ENCODE measurements around the gene CD99L2.
A peak's percentile ranks its signal among the peaks of the same experiment; 100 is the strongest.

Gene CD99L2

DNA sequence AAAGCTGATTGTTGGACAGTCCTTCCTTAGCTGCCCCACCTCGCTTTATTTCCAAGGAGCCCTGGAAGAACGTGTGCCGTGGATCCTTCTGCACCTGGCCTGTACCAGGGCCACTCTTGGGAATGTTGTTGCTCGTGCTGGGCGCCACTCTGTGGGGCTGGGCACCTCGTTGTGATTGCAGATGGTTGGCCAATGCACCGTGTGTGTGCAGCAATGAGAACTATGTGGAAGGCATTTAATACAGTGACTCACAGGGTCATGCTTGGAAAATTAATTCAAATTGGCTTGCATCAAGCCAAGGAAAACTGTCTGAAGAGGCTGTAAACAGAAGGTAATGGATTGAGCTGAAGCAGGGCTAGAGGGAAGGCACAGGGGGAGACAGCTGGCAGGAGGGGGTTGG is 37.0 kb upstream of the CD99L2 start:
- H3K4me3 ChIP-seq (ENCODE audit: low read depth, low read length), result no peak overlapping the region
- TF ChIP-seq, protein P1, sequence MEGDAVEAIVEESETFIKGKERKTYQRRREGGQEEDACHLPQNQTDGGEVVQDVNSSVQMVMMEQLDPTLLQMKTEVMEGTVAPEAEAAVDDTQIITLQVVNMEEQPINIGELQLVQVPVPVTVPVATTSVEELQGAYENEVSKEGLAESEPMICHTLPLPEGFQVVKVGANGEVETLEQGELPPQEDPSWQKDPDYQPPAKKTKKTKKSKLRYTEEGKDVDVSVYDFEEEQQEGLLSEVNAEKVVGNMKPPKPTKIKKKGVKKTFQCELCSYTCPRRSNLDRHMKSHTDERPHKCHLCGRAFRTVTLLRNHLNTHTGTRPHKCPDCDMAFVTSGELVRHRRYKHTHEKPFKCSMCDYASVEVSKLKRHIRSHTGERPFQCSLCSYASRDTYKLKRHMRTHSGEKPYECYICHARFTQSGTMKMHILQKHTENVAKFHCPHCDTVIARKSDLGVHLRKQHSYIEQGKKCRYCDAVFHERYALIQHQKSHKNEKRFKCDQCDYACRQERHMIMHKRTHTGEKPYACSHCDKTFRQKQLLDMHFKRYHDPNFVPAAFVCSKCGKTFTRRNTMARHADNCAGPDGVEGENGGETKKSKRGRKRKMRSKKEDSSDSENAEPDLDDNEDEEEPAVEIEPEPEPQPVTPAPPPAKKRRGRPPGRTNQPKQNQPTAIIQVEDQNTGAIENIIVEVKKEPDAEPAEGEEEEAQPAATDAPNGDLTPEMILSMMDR (conservative IDR thresholded peaks at IDR 0.05; ENCODE audit: low read depth, low read length), result no peak

GRCh38 chrX:150934453-150934852 is 36.0 kb upstream of the CD99L2 start:
- TF ChIP-seq, protein P1 (conservative IDR thresholded peaks at IDR 0.05; ENCODE audit: low read depth, low read length), result no peak
- DNase-seq (ENCODE audit: low read depth), result peak; percentile 76
- H3K4me3 ChIP-seq (ENCODE audit: low read depth, low read length), result no peak overlapping the region

More for the DNA sequence above, 37.0 kb upstream of the CD99L2 start:
- peak; percentile 41 for DNase-seq (ENCODE audit: low read depth)

DNA sequence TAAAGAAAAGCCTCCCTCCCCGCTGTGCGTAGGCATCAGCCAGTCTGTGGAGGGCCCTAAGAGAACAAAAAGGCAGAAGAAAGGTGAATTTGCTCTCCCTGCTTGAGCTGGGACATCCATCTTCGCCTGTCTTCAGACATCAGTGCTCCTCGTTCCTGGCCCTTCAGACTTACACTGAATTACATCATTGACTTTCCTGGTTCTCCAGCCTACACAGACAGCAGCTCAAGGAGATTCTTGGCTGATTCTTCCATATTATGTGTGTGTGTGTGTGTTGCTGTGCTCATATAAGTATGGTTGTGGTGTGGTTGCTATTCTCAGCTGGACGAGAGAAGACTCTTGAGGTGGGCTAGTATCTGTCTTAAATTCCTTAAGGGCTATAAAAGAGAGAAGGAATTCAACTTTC is 35.5 kb upstream of the CD99L2 start:
- no peak overlapping the region for H3K4me3 ChIP-seq (ENCODE audit: low read depth, low read length)
- TF ChIP-seq, protein P1 (conservative IDR thresholded peaks at IDR 0.05; ENCODE audit: low read depth, low read length), result no peak
- DNase-seq (ENCODE audit: low read depth), result peak; percentile 3

DNA sequence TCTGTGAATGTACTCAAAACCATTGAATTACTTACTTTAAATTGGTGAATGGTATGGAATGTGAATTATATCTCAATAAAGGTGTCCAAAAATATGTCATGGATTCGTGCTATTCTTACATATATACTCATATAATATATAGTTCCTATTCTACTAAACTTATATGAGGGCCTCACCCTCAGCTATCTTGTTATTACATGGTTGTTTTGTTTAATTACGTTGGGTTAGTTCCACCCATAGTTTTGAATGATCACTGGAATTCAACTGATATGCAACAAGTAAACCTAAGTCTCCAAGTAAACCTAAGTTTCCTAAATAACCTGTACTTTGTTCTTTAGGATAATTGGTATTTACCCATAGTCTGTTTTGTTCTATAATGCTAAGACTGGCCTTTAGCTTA is 30.6 kb upstream of the CD99L2 start:
- DNase-seq (ENCODE audit: low read depth), result no peak
- no peak overlapping the region for H3K4me3 ChIP-seq (ENCODE audit: low read depth, low read length)
- TF ChIP-seq, protein P1 (conservative IDR thresholded peaks at IDR 0.05; ENCODE audit: low read depth, low read length), result no peak

DNA sequence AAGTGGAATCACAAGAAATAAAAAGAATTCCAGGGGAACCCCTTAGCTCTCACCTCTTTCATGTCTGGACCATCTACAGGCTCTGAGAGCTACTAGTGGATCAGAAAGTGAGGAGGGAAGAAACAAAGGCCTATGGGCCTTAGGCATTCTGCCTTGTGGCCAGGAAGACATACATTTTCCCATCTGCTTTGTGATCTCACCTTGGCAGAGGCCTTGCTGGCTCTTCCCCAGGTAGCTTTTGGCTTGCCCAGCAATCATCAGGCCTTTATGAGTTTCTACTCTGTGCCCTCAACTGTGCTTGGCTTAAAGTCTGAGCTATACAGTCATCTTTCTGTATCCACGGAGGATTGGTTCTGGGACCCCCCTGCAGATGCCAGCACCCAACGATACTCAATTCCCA is 28.3 kb upstream of the CD99L2 start:
- DNase-seq (ENCODE audit: low read depth), result no peak
- TF ChIP-seq, protein P1 (conservative IDR thresholded peaks at IDR 0.05; ENCODE audit: low read depth, low read length), result no peak
- H3K4me3 ChIP-seq (ENCODE audit: low read depth, low read length), result no peak overlapping the region

- peak; percentile 11 for DNase-seq (ENCODE audit: low read depth)
- TF ChIP-seq, protein P1 (conservative IDR thresholded peaks at IDR 0.05; ENCODE audit: low read depth, low read length), result no peak
- no peak overlapping the region for H3K4me3 ChIP-seq (ENCODE audit: low read depth, low read length)
These were observed 27.8 kb upstream of the CD99L2 start for GRCh38 chrX:150926304-150926703.

GRCh38 chrX:150919401-150919800 is 20.9 kb upstream of the CD99L2 start:
- TF ChIP-seq, protein P1 (conservative IDR thresholded peaks at IDR 0.05; ENCODE audit: low read depth, low read length), result no peak
- DNase-seq (ENCODE audit: low read depth), result no peak
- no peak overlapping the region for H3K4me3 ChIP-seq (ENCODE audit: low read depth, low read length)
